Measurements from ENCODE around the gene COMMD3. TPM values are rescaled to one million over a fixed set of nuclear protein-coding genes. Genes with fewer than 3 reads are reported as not detected.

The COMMD3 gene
- total RNA-seq, 1 experiment from 2014 or later, result 35.6 TPM

GRCh38 chr10:22319547-22319979, 3.4 kb downstream of the COMMD3 start:
- TF ChIP-seq SIN3A (IDR thresholded peaks at IDR 0.05; ENCODE audit: borderline replicate concordance, insufficient read depth, low read depth, low read length) (no peak), REST (IDR thresholded peaks at IDR 0.05; ENCODE audit: insufficient read depth in 1 of 2, low read depth in 2 of 2, low read length in 1 of 2) (no peak), CTCF (IDR thresholded peaks at IDR 0.05) (no peak), TCF7L2 (IDR thresholded peaks at IDR 0.05; ENCODE audit: low read depth, low read length) (no peak), POLR2AphosphoS5 (IDR thresholded peaks at IDR 0.05; ENCODE audit: low read depth, low read length) (no peak)
- peak overlapping the region; percentile 91 for H3K27ac ChIP-seq (ENCODE audit: low read length)
- H3K4me3 ChIP-seq (ENCODE audit: low read depth in 2 of 2, low read length in 2 of 2), result peak overlapping the region; percentile 47 to 59
- intact Hi-C loops (cut with micrococcal nuclease; ENCODE audit: unreplicated experiment), result loop anchor here (5.0 kb wide), 1 partner anchor 327 kb away; no protein-coding TSS in a partner anchor
- DNase-seq (ENCODE audit: low read depth, low spot score) (no peak), ATAC-seq (no peak)
- no peaks in the 10 kb centered on the region for H3K9me3 ChIP-seq (ENCODE audit: control insufficient read depth, insufficient read depth, low read depth, low read length)
- ChIA-PET POLR2A (no interaction called here), CTCF (no interaction called here)
- peaks cover 29% of the 10 kb centered on the region for H3K4me1 ChIP-seq (ENCODE audit: control insufficient read depth, insufficient read depth, low read length)
- in situ Hi-C loops (cut with HindIII; ENCODE audit: low pct_unique_long_range_greater_than_20kb, low sequenced_read_pairs), result no loop called here
- no peaks in the 10 kb centered on the region; the same call in 1 of the 2 replicates for H3K27me3 ChIP-seq (ENCODE audit: control insufficient read depth, insufficient read depth, low read length)
- H3K36me3 ChIP-seq (ENCODE audit: control insufficient read depth, insufficient read depth, low read length), result no peaks in the 10 kb centered on the region; the same call in 1 of the 2 replicates
- no TSS peak for BruUV-seq (replicated peaks)

GRCh38 chr10:22319980-22320558, 3.9 kb downstream of the COMMD3 start:
- no peak for ATAC-seq
- intact Hi-C loops (cut with micrococcal nuclease; ENCODE audit: unreplicated experiment), result loop anchor here (5.0 kb wide), 1 partner anchor 328 kb away; no protein-coding TSS in a partner anchor
- BruUV-seq (replicated peaks), result no TSS peak
- Histone ChIP-seq H3K4me3 (ENCODE audit: low read depth in 2 of 2, low read length in 2 of 2) (peak overlapping the region; percentile 47 to 59), H3K27ac (ENCODE audit: low read length) (peak overlapping the region; percentile 91), H3K36me3 (ENCODE audit: control insufficient read depth, insufficient read depth, low read length) (no peaks in the 10 kb centered on the region; the same call in 1 of the 2 replicates), H3K27me3 (ENCODE audit: control insufficient read depth, insufficient read depth, low read length) (no peaks in the 10 kb centered on the region; the same call in 1 of the 2 replicates), H3K9me3 (ENCODE audit: control insufficient read depth, insufficient read depth, low read depth, low read length) (no peaks in the 10 kb centered on the region), H3K4me1 (ENCODE audit: control insufficient read depth, insufficient read depth, low read length) (peaks cover 31% of the 10 kb centered on the region)
- in situ Hi-C loops (cut with HindIII; ENCODE audit: low pct_unique_long_range_greater_than_20kb, low sequenced_read_pairs), result no loop called here
- CTCF ChIA-PET, result interaction anchor here (0.6 kb wide), 1 partner anchor 309 kb away, joined by 5 read pairs; no protein-coding TSS in a partner anchor
- no peak for DNase-seq (ENCODE audit: low read depth, low spot score)
- TF ChIP-seq SIN3A (IDR thresholded peaks at IDR 0.05; ENCODE audit: borderline replicate concordance, insufficient read depth, low read depth, low read length), result no peak
- no peak for TF ChIP-seq CTCF (IDR thresholded peaks at IDR 0.05)
- no peak for TF ChIP-seq POLR2AphosphoS5 (IDR thresholded peaks at IDR 0.05; ENCODE audit: low read depth, low read length)
- TF ChIP-seq TCF7L2 (IDR thresholded peaks at IDR 0.05; ENCODE audit: low read depth, low read length), result no peak
- TF ChIP-seq REST (IDR thresholded peaks at IDR 0.05; ENCODE audit: insufficient read depth in 1 of 2, low read depth in 2 of 2, low read length in 1 of 2), result no peak
- POLR2A ChIA-PET, result no interaction called here
